Muscle layer of colon (tissue), 2 donors: ENCODE results near the gene GPC6.

Source experiments
- H3K27ac ChIP-seq: one replicate; pipeline ENCODE4 v1.7.0; 2013; ENCODE audit warnings: low read depth, mild to moderate bottlenecking, low read length, moderate library complexity
- H3K27me3 ChIP-seq, 2 donors: one replicate each; pipeline ENCODE4 v1.7.0; 2013; ENCODE audit warnings: low read length in 2 of 2, mild to moderate bottlenecking in 2 of 2; ENCODE audit not compliant: insufficient read depth in 2 of 2, control insufficient read depth in 1 of 2
- H3K36me3 ChIP-seq: one replicate; pipeline ENCODE4 v1.7.0; 2013; ENCODE audit warnings: mild to moderate bottlenecking, low read length; ENCODE audit not compliant: insufficient read depth
- H3K4me1 ChIP-seq: one replicate; pipeline ENCODE4 v1.7.0; 2013; ENCODE audit warnings: mild to moderate bottlenecking, low read length; ENCODE audit not compliant: insufficient read depth
- H3K4me3 ChIP-seq, 2 donors: one replicate each; pipeline ENCODE4 v1.7.0; 2013; ENCODE audit warnings: low read length in 2 of 2, low read depth in 1 of 2, mild to moderate bottlenecking in 1 of 2, moderate library complexity in 1 of 2
- H3K9ac ChIP-seq: one replicate; pipeline ENCODE4 v1.7.0; 2013; ENCODE audit warnings: low read length
- H3K9me3 ChIP-seq: one replicate; pipeline ENCODE4 v1.7.0; 2013; ENCODE audit warnings: mild to moderate bottlenecking, low read length
- donor health status: abdominal sarcoma.
- donor health status: Adenocarcinoma of cecum.

GPC6 gene

GRCh38 chr13:94305033-94305432 is 1078.4 kb downstream of the GPC6 start:
- no peak overlapping the region for H3K4me3 ChIP-seq
- no peaks in the 10 kb centered on the region for H3K9me3 ChIP-seq
- H3K27ac ChIP-seq = no peak overlapping the region
- H3K4me1 ChIP-seq = peaks cover 15% of the 10 kb centered on the region
- no peak overlapping the region for H3K9ac ChIP-seq
- no peaks in the 10 kb centered on the region for H3K27me3 ChIP-seq
- no peaks in the 10 kb centered on the region for H3K36me3 ChIP-seq

GRCh38 chr13:94305463-94305862 is 1078.9 kb downstream of the GPC6 start:
- H3K27me3 ChIP-seq = no peaks in the 10 kb centered on the region
- H3K36me3 ChIP-seq = no peaks in the 10 kb centered on the region
- H3K9me3 ChIP-seq = no peaks in the 10 kb centered on the region
- H3K4me3 ChIP-seq = no peak overlapping the region
- no peak overlapping the region for H3K9ac ChIP-seq
- H3K27ac ChIP-seq = no peak overlapping the region
- peaks cover 15% of the 10 kb centered on the region for H3K4me1 ChIP-seq

GRCh38 chr13:94305934-94306333 is 1079.3 kb downstream of the GPC6 start:
- Histone ChIP-seq H3K36me3 (no peaks in the 10 kb centered on the region), H3K27me3 (no peaks in the 10 kb centered on the region), H3K9me3 (no peaks in the 10 kb centered on the region), H3K9ac (no peak overlapping the region), H3K4me3 (no peak overlapping the region), H3K4me1 (peaks cover 15% of the 10 kb centered on the region), H3K27ac (no peak overlapping the region)

- Histone ChIP-seq H3K4me3 (no peak overlapping the region), H3K9me3 (no peaks in the 10 kb centered on the region), H3K4me1 (peaks cover 15% of the 10 kb centered on the region), H3K27me3 (no peaks in the 10 kb centered on the region), H3K36me3 (no peaks in the 10 kb centered on the region), H3K9ac (no peak overlapping the region), H3K27ac (no peak overlapping the region)
These were observed 1082.2 kb downstream of the GPC6 start for GRCh38 chr13:94308832-94309231.

GRCh38 chr13:94309576-94309975 is 1083.0 kb downstream of the GPC6 start:
- Histone ChIP-seq H3K4me3 (no peak overlapping the region), H3K4me1 (peaks cover 13% of the 10 kb centered on the region), H3K9me3 (no peaks in the 10 kb centered on the region), H3K36me3 (no peaks in the 10 kb centered on the region), H3K9ac (no peak overlapping the region), H3K27ac (no peak overlapping the region), H3K27me3 (no peaks in the 10 kb centered on the region)

GRCh38 chr13:94309997-94310855 is 1083.6 kb downstream of the GPC6 start:
- no peak overlapping the region for H3K4me3 ChIP-seq
- no peaks in the 10 kb centered on the region for H3K36me3 ChIP-seq
- H3K9ac ChIP-seq = no peak overlapping the region
- peaks cover 7% of the 10 kb centered on the region for H3K4me1 ChIP-seq
- H3K27ac ChIP-seq = no peak overlapping the region
- H3K9me3 ChIP-seq = no peaks in the 10 kb centered on the region
- H3K27me3 ChIP-seq = no peaks in the 10 kb centered on the region

- Histone ChIP-seq H3K27me3 (no peaks in the 10 kb centered on the region), H3K4me1 (peaks cover 5% of the 10 kb centered on the region), H3K27ac (no peak overlapping the region), H3K9ac (no peak overlapping the region), H3K4me3 (no peak overlapping the region), H3K9me3 (no peaks in the 10 kb centered on the region), H3K36me3 (no peaks in the 10 kb centered on the region)
These were observed 1085.3 kb downstream of the GPC6 start for GRCh38 chr13:94311893-94312292.

- no peak overlapping the region for H3K4me3 ChIP-seq
- H3K9me3 ChIP-seq = no peaks in the 10 kb centered on the region
- no peak overlapping the region for H3K9ac ChIP-seq
These were observed 1086.1 kb downstream of the GPC6 start for GRCh38 chr13:94312511-94313216.

GRCh38 chr13:94313321-94313910 is 1086.8 kb downstream of the GPC6 start:
- no peak overlapping the region for H3K4me3 ChIP-seq
- peak overlapping the region; percentile 37 for H3K27ac ChIP-seq
- H3K9ac ChIP-seq = no peak overlapping the region
- no peaks in the 10 kb centered on the region for H3K27me3 ChIP-seq
- no peaks in the 10 kb centered on the region for H3K9me3 ChIP-seq
- peaks cover 5% of the 10 kb centered on the region for H3K4me1 ChIP-seq
- H3K36me3 ChIP-seq = no peaks in the 10 kb centered on the region

More at GRCh38 chr13:94312511-94313216, 1086.1 kb downstream of the GPC6 start:
- no peaks in the 10 kb centered on the region for H3K27me3 ChIP-seq
- H3K27ac ChIP-seq = no peak overlapping the region
- no peaks in the 10 kb centered on the region for H3K36me3 ChIP-seq
- H3K4me1 ChIP-seq = peaks cover 5% of the 10 kb centered on the region

GRCh38 chr13:94313926-94314325 is 1087.3 kb downstream of the GPC6 start:
- Histone ChIP-seq H3K9ac (no peak overlapping the region), H3K4me1 (peaks cover 5% of the 10 kb centered on the region), H3K27ac (no peak overlapping the region), H3K4me3 (no peak overlapping the region), H3K36me3 (no peaks in the 10 kb centered on the region), H3K27me3 (no peaks in the 10 kb centered on the region), H3K9me3 (no peaks in the 10 kb centered on the region)

GRCh38 chr13:94315188-94315587 is 1088.6 kb downstream of the GPC6 start:
- H3K4me3 ChIP-seq = no peak overlapping the region
- H3K9ac ChIP-seq = no peak overlapping the region
- H3K27me3 ChIP-seq = no peaks in the 10 kb centered on the region
- H3K4me1 ChIP-seq = no peaks in the 10 kb centered on the region
- H3K36me3 ChIP-seq = no peaks in the 10 kb centered on the region
- no peaks in the 10 kb centered on the region for H3K9me3 ChIP-seq
- H3K27ac ChIP-seq = no peak overlapping the region
